A673 (cell line): ENCODE measurements around the gene INAFM1. TPM values are rescaled to one million over a fixed set of nuclear protein-coding genes. Genes with fewer than 3 reads are reported as not detected.

ENCODE experiments used
- BruUV-seq: library from RNA; stranded (reverse); fragments of 400-500 nt; replicated peaks from 2 replicates; lab custom pipeline; 2021; lab: Mats Ljungman, UMichigan
- CTCF ChIA-PET: fragments of 300-600 bp; sonication (Branson Sonifier 250); formaldehyde crosslinking; loops from one replicate; lab custom pipeline; 2022; ENCODE audit warnings: antibody characterized with exemption; lab: Charles Lee
- POLR2A ChIA-PET: fragments of 300-600 bp; sonication (Branson Sonifier 250); formaldehyde crosslinking; loops from one replicate; lab custom pipeline; 2022; ENCODE audit warnings: antibody characterized with exemption; ENCODE audit not compliant: low non-redundant PET; lab: Charles Lee
- DNase-seq: peaks from one replicate; pipeline ENCODE4 v3.0.0-alpha.2; 2015; ENCODE audit warnings: low spot score
- H3K27ac ChIP-seq: fragments of 200-600 bp; sonication (generic); 2 replicates; pipeline ENCODE4 v1.5.1; 2016; ENCODE audit warnings: mixed run types, low read depth, mild to moderate bottlenecking, mixed read lengths, antibody characterized with exemption, low read length; ENCODE audit not compliant: poor library complexity, severe bottlenecking
- H3K27me3 ChIP-seq: fragments of 200-600 bp; sonication (generic); replicated peaks from 2 replicates; pipeline ENCODE4 v1.6.1; 2017; ENCODE audit warnings: mixed run types, low read depth, mild to moderate bottlenecking, mixed read lengths, antibody characterized with exemption, low read length; ENCODE audit not compliant: insufficient read depth, poor library complexity
- H3K36me3 ChIP-seq: fragments of 200-600 bp; sonication (generic); 2 replicates; pipeline ENCODE4 v1.6.1; 2016; ENCODE audit warnings: mixed run types, mild to moderate bottlenecking, mixed read lengths, antibody characterized with exemption, low read length; ENCODE audit not compliant: insufficient read depth, poor library complexity, severe bottlenecking
- H3K4me1 ChIP-seq: fragments of 200-600 bp; sonication (generic); 2 replicates; pipeline ENCODE4 v1.6.1; 2017; ENCODE audit warnings: mixed run types, mild to moderate bottlenecking, mixed read lengths, antibody characterized with exemption, low read length; ENCODE audit not compliant: insufficient read depth, poor library complexity, severe bottlenecking
- H3K4me3 ChIP-seq: fragments of 200-600 bp; sonication (generic); 2 replicates; pipeline ENCODE4 v1.5.1; 2016; ENCODE audit warnings: low read depth, mixed run types, mild to moderate bottlenecking, mixed read lengths, low read length; ENCODE audit not compliant: poor library complexity, severe bottlenecking
- H3K9me3 ChIP-seq: fragments of 200-600 bp; sonication (generic); 2 replicates; pipeline ENCODE4 v1.6.1; 2016; ENCODE audit warnings: mixed run types, low read depth, mild to moderate bottlenecking, mixed read lengths, antibody characterized with exemption, low read length; ENCODE audit not compliant: poor library complexity, severe bottlenecking
- CTCF ChIP-seq: fragments of 300-800, 200-600 bp; sonication (generic); conservative IDR thresholded peaks from 2 replicates; pipeline ENCODE4 v1.5.1; 2017; ENCODE audit warnings: low read depth, mild to moderate bottlenecking, antibody characterized with exemption, low read length, moderate library complexity, mixed read lengths
- EZH2 ChIP-seq: fragments of 200-600 bp; sonication (generic); IDR thresholded peaks from 2 replicates; pipeline ENCODE4 v1.6.1; 2017; ENCODE audit warnings: borderline replicate concordance, low read depth, mild to moderate bottlenecking, mixed read lengths, antibody characterized with exemption, low read length; ENCODE audit not compliant: poor library complexity, severe bottlenecking
- intact Hi-C: fragments of 100-400 bp; cut with micrococcal nuclease; formaldehyde crosslinking; loops from one replicate; pipeline ENCODE4 v1.10.0; 2022; ENCODE audit not compliant: unreplicated experiment
- total RNA-seq: library from RNA; stranded (reverse); gene quantifications from 2 replicates; pipeline ENCODE4 v1.2.3, GENCODE V29; 2021

Gene INAFM1
- total RNA-seq, 1 experiment from 2014 or later = 13.8 TPM

- no TSS peak for BruUV-seq
- Histone ChIP-seq H3K27me3 (no peaks in the 10 kb centered on the region), H3K36me3 (no peaks in the 10 kb centered on the region), H3K9me3 (no peaks in the 10 kb centered on the region), H3K4me3 (no peak overlapping the region), H3K27ac (no peak overlapping the region), H3K4me1 (no peaks in the 10 kb centered on the region)
- no peak for DNase-seq
- ChIA-PET CTCF (no interaction called here), POLR2A (no interaction called here)
- TF ChIP-seq EZH2 (no peak), CTCF (no peak)
- intact Hi-C loops = no loop called here
Measured at GRCh38 chr19:47316513-47316912, 41.8 kb downstream of the INAFM1 start.

GRCh38 chr19:47319923-47320871 is 45.5 kb downstream of the INAFM1 start:
- Histone ChIP-seq H3K4me1 (no peaks in the 10 kb centered on the region), H3K27ac (no peak overlapping the region), H3K4me3 (no peak overlapping the region), H3K27me3 (no peaks in the 10 kb centered on the region), H3K9me3 (no peaks in the 10 kb centered on the region), H3K36me3 (no peaks in the 10 kb centered on the region)
- no peak for DNase-seq
- intact Hi-C loops = no loop called here
- ChIA-PET POLR2A (no interaction called here), CTCF (no interaction called here)
- BruUV-seq = no TSS peak
- TF ChIP-seq CTCF (no peak), EZH2 (no peak)

GRCh38 chr19:47321630-47322029 is 46.9 kb downstream of the INAFM1 start:
- Histone ChIP-seq H3K4me1 (no peaks in the 10 kb centered on the region), H3K27me3 (no peaks in the 10 kb centered on the region), H3K4me3 (no peak overlapping the region), H3K27ac (no peak overlapping the region), H3K9me3 (no peaks in the 10 kb centered on the region), H3K36me3 (no peaks in the 10 kb centered on the region)
- no peak for DNase-seq
- ChIA-PET POLR2A (no interaction called here), CTCF (interaction anchor here (0.6 kb wide), 1 partner anchor 199 kb away, joined by 4 read pairs; no protein-coding TSS in a partner anchor)
- no TSS peak for BruUV-seq
- TF ChIP-seq CTCF (no peak), EZH2 (no peak)
- intact Hi-C loops = no loop called here
